Measurements from ENCODE around the gene KTN1.

The KTN1 gene

DNA sequence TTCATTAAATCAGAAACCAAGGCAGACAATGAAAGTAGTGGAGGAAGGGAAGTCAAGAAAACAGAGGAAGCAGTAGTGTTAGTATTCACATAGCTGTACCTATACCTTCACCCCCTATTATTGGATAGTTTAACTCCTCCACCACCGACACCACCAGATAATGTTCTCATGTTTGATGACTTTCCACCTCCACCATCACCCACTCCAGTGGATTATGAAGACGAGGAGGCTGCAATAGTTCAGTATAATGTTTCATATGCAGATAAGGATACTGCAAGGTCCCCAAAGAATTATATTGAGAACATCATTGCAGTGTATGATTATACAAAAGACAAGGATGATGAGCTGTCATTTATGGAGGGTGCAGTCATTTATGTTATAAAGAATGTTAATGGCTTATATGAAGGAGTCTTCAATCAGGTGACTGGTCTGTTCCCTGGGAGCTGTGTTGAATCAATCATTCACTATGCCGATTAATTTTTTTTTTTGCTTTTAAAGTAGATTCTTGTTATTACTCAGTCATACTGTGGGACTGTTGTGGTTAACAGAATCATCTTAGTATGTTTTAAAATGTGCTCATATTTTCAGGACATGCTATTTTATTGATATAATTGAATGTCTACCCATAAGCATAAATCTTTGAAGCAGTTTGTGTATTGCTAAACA lies 32.2 kb upstream of the KTN1 start:
- no peak overlapping the region for H3K4me3 ChIP-seq (ENCODE audit: low read length)
- H3K27me3 ChIP-seq (ENCODE audit: control insufficient read depth, insufficient read depth, low read length): no peaks in the 10 kb centered on the region
- H3K4me1 ChIP-seq (ENCODE audit: control insufficient read depth, insufficient read depth, low read length): no peaks in the 10 kb centered on the region
- no peak overlapping the region for H3K27ac ChIP-seq (ENCODE audit: low read depth, low read length)
- H3K9ac ChIP-seq (ENCODE audit: low read length): no peak overlapping the region
- no peaks in the 10 kb centered on the region for H3K36me3 ChIP-seq (ENCODE audit: control insufficient read depth, insufficient read depth, low read length)

GRCh38 chr14:55553791-55554190 lies 26.2 kb upstream of the KTN1 start:
- Histone ChIP-seq H3K4me3 (ENCODE audit: low read length) (no peak overlapping the region), H3K27me3 (ENCODE audit: control insufficient read depth, insufficient read depth, low read length) (no peaks in the 10 kb centered on the region), H3K4me1 (ENCODE audit: control insufficient read depth, insufficient read depth, low read length) (peaks cover 3% of the 10 kb centered on the region), H3K36me3 (ENCODE audit: control insufficient read depth, insufficient read depth, low read length) (no peaks in the 10 kb centered on the region), H3K9ac (ENCODE audit: low read length) (no peak overlapping the region), H3K27ac (ENCODE audit: low read depth, low read length) (no peak overlapping the region)

GRCh38 chr14:55556929-55557623 lies 22.9 kb upstream of the KTN1 start:
- H3K27ac ChIP-seq (ENCODE audit: low read depth, low read length): no peak overlapping the region
- no peak overlapping the region for H3K9ac ChIP-seq (ENCODE audit: low read length)
- H3K4me3 ChIP-seq (ENCODE audit: low read length): no peak overlapping the region

GRCh38 chr14:55562135-55562534 lies 17.9 kb upstream of the KTN1 start:
- Histone ChIP-seq H3K36me3 (ENCODE audit: control insufficient read depth, insufficient read depth, low read length) (no peaks in the 10 kb centered on the region), H3K4me1 (ENCODE audit: control insufficient read depth, insufficient read depth, low read length) (peaks cover 3% of the 10 kb centered on the region), H3K4me3 (ENCODE audit: low read length) (no peak overlapping the region), H3K9ac (ENCODE audit: low read length) (no peak overlapping the region), H3K27me3 (ENCODE audit: control insufficient read depth, insufficient read depth, low read length) (no peaks in the 10 kb centered on the region), H3K27ac (ENCODE audit: low read depth, low read length) (no peak overlapping the region)

More at GRCh38 chr14:55556929-55557623, 22.9 kb upstream of the KTN1 start:
- no peaks in the 10 kb centered on the region for H3K36me3 ChIP-seq (ENCODE audit: control insufficient read depth, insufficient read depth, low read length)
- H3K4me1 ChIP-seq (ENCODE audit: control insufficient read depth, insufficient read depth, low read length): peaks cover 3% of the 10 kb centered on the region
- no peaks in the 10 kb centered on the region for H3K27me3 ChIP-seq (ENCODE audit: control insufficient read depth, insufficient read depth, low read length)

DNA sequence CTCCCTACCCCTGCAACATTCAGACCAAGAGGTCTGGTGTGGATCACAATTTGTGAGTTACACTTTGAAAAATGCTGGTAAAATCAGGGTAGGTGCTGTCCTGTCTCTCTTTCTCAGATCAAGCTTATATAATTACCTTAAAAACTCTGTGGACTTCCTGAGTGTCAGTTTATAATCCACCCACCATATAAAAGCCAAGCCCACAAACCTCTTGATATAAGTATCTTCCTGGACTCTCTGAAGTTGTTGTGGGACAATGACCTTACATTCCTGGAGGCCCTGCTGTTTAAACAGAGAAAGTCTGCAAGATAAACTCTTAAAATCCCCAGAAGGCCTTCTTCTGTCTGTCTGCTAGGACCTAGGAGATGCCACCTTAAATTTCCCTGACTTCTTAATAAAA lies 11.4 kb upstream of the KTN1 start:
- H3K36me3 ChIP-seq (ENCODE audit: control insufficient read depth, insufficient read depth, low read length): no peaks in the 10 kb centered on the region
- no peak overlapping the region for H3K9ac ChIP-seq (ENCODE audit: low read length)
- no peak overlapping the region for H3K27ac ChIP-seq (ENCODE audit: low read depth, low read length)
- H3K4me3 ChIP-seq (ENCODE audit: low read length): no peak overlapping the region
- H3K4me1 ChIP-seq (ENCODE audit: control insufficient read depth, insufficient read depth, low read length): no peaks in the 10 kb centered on the region
- no peaks in the 10 kb centered on the region for H3K27me3 ChIP-seq (ENCODE audit: control insufficient read depth, insufficient read depth, low read length)

GRCh38 chr14:55571125-55571889 lies 8.7 kb upstream of the KTN1 start:
- Histone ChIP-seq H3K4me3 (ENCODE audit: low read length) (no peak overlapping the region), H3K36me3 (ENCODE audit: control insufficient read depth, insufficient read depth, low read length) (no peaks in the 10 kb centered on the region), H3K27me3 (ENCODE audit: control insufficient read depth, insufficient read depth, low read length) (no peaks in the 10 kb centered on the region), H3K27ac (ENCODE audit: low read depth, low read length) (no peak overlapping the region), H3K4me1 (ENCODE audit: control insufficient read depth, insufficient read depth, low read length) (no peaks in the 10 kb centered on the region), H3K9ac (ENCODE audit: low read length) (no peak overlapping the region)

- no peaks in the 10 kb centered on the region for H3K27me3 ChIP-seq (ENCODE audit: control insufficient read depth, insufficient read depth, low read length)
- H3K4me1 ChIP-seq (ENCODE audit: control insufficient read depth, insufficient read depth, low read length): no peaks in the 10 kb centered on the region
- no peak overlapping the region for H3K4me3 ChIP-seq (ENCODE audit: low read length)
- H3K27ac ChIP-seq (ENCODE audit: low read depth, low read length): no peak overlapping the region
- no peak overlapping the region for H3K9ac ChIP-seq (ENCODE audit: low read length)
- H3K36me3 ChIP-seq (ENCODE audit: control insufficient read depth, insufficient read depth, low read length): no peaks in the 10 kb centered on the region
Measured at GRCh38 chr14:55572578-55572977, 7.4 kb upstream of the KTN1 start.

- Histone ChIP-seq H3K4me1 (ENCODE audit: control insufficient read depth, insufficient read depth, low read length) (no peaks in the 10 kb centered on the region), H3K27ac (ENCODE audit: low read depth, low read length) (no peak overlapping the region), H3K27me3 (ENCODE audit: control insufficient read depth, insufficient read depth, low read length) (no peaks in the 10 kb centered on the region), H3K4me3 (ENCODE audit: low read length) (no peak overlapping the region), H3K9ac (ENCODE audit: low read length) (no peak overlapping the region), H3K36me3 (ENCODE audit: control insufficient read depth, insufficient read depth, low read length) (no peaks in the 10 kb centered on the region)
Measured at GRCh38 chr14:55574988-55575387, 5.0 kb upstream of the KTN1 start.

DNA sequence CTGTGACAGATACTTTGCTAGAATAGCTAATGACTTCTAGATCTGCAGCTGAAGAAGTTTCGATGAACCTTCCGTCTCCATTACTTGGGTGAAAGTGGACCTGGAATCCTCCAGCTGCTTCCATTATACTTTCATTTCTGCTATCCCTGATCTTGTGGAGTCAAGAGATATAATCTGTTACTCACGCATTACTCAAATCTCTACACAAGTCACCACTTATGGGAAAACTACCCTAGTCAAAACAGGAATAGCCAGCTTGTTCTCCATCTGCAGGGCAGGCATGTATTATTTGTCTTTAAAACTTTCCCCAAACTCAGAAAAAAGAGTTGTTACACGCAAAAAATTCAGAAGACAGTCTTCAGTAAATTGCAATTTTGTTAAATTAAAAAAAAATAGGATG lies 2.8 kb upstream of the KTN1 start:
- no peaks in the 10 kb centered on the region for H3K27me3 ChIP-seq (ENCODE audit: control insufficient read depth, insufficient read depth, low read length)
- H3K4me3 ChIP-seq (ENCODE audit: low read length): no peak overlapping the region
- H3K36me3 ChIP-seq (ENCODE audit: control insufficient read depth, insufficient read depth, low read length): no peaks in the 10 kb centered on the region
- H3K9ac ChIP-seq (ENCODE audit: low read length): no peak overlapping the region
- no peak overlapping the region for H3K27ac ChIP-seq (ENCODE audit: low read depth, low read length)
- peaks cover 3% of the 10 kb centered on the region for H3K4me1 ChIP-seq (ENCODE audit: control insufficient read depth, insufficient read depth, low read length)

GRCh38 chr14:55578511-55578910 lies 1.5 kb upstream of the KTN1 start:
- Histone ChIP-seq H3K4me3 (ENCODE audit: low read length) (peak overlapping the region; percentile 90), H3K27me3 (ENCODE audit: control insufficient read depth, insufficient read depth, low read length) (no peaks in the 10 kb centered on the region), H3K9ac (ENCODE audit: low read length) (no peak overlapping the region), H3K27ac (ENCODE audit: low read depth, low read length) (no peak overlapping the region), H3K36me3 (ENCODE audit: control insufficient read depth, insufficient read depth, low read length) (no peaks in the 10 kb centered on the region), H3K4me1 (ENCODE audit: control insufficient read depth, insufficient read depth, low read length) (peaks cover 3% of the 10 kb centered on the region)

DNA sequence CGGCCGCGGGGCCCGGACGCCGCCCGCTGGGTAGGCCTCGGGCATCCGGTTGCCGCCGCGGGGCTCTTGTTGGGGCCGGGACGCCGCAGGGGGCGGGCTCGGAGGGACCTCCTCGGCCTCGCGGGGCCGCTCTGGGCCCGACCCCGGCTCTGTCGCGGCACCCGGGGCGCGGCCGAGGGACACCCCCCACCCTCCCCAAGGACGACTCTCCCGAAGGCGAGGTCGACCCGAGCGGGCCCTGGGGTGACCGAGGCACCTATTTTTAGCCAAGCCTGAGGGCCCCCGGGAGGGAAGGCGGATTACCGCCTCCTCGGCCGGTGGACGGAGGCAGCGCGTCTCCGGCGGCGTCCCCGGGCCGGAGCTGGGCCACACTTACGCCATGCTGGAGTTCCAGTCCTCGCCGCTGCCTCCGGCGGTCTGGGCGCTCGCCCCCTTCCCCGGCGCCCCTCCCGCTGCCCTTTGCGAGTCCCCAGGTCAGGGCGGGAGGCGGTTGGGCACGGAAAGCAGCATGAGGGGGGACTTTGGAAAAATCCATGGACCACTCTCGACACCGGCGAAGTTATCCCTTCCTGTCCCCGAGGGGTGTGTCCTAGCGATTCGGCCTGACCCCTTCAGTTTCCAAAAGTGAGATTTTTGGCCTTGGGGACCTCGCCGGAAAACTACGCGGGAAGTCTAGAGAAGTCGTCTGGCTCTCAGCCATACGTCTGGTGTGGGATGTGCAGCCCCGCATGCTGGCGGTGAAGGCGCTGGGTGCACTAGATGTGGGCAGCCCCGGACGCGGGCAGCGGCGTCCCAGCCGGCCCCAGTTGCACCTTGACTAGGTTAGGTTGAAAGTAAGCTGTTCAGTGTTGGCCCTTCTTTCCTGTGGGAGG lies 699 bp downstream of the KTN1 start:
- peak overlapping the region; percentile 66 for H3K9ac ChIP-seq (ENCODE audit: low read length)
- H3K27me3 ChIP-seq (ENCODE audit: control insufficient read depth, insufficient read depth, low read length): no peaks in the 10 kb centered on the region
- H3K36me3 ChIP-seq (ENCODE audit: control insufficient read depth, insufficient read depth, low read length): no peaks in the 10 kb centered on the region
- peak overlapping the region; percentile 89 for H3K27ac ChIP-seq (ENCODE audit: low read depth, low read length)
- peaks cover 8% of the 10 kb centered on the region for H3K4me1 ChIP-seq (ENCODE audit: control insufficient read depth, insufficient read depth, low read length)
- peak overlapping the region; percentile 90 for H3K4me3 ChIP-seq (ENCODE audit: low read length)

GRCh38 chr14:55581342-55581771 lies 1.4 kb downstream of the KTN1 start:
- peak overlapping the region; percentile 90 for H3K4me3 ChIP-seq (ENCODE audit: low read length)
- peaks cover 15% of the 10 kb centered on the region for H3K4me1 ChIP-seq (ENCODE audit: control insufficient read depth, insufficient read depth, low read length)
- no peaks in the 10 kb centered on the region for H3K27me3 ChIP-seq (ENCODE audit: control insufficient read depth, insufficient read depth, low read length)
- H3K27ac ChIP-seq (ENCODE audit: low read depth, low read length): peak overlapping the region; percentile 89
- H3K36me3 ChIP-seq (ENCODE audit: control insufficient read depth, insufficient read depth, low read length): no peaks in the 10 kb centered on the region
- H3K9ac ChIP-seq (ENCODE audit: low read length): no peak overlapping the region

All from rectal smooth muscle tissue (tissue), 1 donor.